ENCODE results near the gene EPHA3. TPM values are rescaled to one million over a fixed set of nuclear protein-coding genes. Genes with fewer than 3 reads are reported as not detected.

The EPHA3 gene
- total RNA-seq, 4 donors from 2014 or later = 0.53 to 3.3 (median 0.88) TPM

DNA sequence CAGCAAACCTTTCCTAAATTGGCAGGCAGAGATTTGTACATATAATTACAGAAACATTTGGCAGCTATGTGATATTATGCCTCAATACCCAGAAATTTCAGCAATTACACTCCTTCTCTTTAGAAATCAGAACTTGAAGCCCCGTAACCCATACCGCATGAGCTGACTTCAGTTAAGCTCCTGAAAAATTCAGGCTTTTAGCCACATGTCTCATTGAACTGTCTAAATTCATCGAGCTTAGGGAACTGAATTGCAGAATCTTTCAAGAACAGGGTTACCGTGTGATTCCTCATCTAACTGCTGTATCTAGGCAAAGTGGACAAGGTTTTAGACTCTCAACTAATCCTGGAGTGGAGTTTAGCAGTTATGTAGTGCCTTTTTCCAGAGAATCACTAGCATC is 333.0 kb downstream of the EPHA3 start:
- H3K27ac ChIP-seq = no peak overlapping the region
- no peaks in the 10 kb centered on the region for H3K27me3 ChIP-seq
- TF ChIP-seq, protein P1, sequence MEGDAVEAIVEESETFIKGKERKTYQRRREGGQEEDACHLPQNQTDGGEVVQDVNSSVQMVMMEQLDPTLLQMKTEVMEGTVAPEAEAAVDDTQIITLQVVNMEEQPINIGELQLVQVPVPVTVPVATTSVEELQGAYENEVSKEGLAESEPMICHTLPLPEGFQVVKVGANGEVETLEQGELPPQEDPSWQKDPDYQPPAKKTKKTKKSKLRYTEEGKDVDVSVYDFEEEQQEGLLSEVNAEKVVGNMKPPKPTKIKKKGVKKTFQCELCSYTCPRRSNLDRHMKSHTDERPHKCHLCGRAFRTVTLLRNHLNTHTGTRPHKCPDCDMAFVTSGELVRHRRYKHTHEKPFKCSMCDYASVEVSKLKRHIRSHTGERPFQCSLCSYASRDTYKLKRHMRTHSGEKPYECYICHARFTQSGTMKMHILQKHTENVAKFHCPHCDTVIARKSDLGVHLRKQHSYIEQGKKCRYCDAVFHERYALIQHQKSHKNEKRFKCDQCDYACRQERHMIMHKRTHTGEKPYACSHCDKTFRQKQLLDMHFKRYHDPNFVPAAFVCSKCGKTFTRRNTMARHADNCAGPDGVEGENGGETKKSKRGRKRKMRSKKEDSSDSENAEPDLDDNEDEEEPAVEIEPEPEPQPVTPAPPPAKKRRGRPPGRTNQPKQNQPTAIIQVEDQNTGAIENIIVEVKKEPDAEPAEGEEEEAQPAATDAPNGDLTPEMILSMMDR (IDR thresholded peaks at IDR 0.05) = no peak
- TF ChIP-seq POLR2A (IDR thresholded peaks at IDR 0.05) = no peak

GRCh38 chr3:89441141-89441540 is 333.7 kb downstream of the EPHA3 start:
- H3K9me3 ChIP-seq = no peaks in the 10 kb centered on the region
- no peaks in the 10 kb centered on the region for H3K4me1 ChIP-seq
- no peak for DNase-seq
- no peaks in the 10 kb centered on the region for H3K27me3 ChIP-seq
- H3K36me3 ChIP-seq = no peaks in the 10 kb centered on the region
- no peak overlapping the region for H3K27ac ChIP-seq
- TF ChIP-seq, protein P1 (IDR thresholded peaks at IDR 0.05) = no peak
- TF ChIP-seq POLR2A (IDR thresholded peaks at IDR 0.05) = no peak
- H3K4me3 ChIP-seq = no peak overlapping the region

More for the DNA sequence above, 333.0 kb downstream of the EPHA3 start:
- no peaks in the 10 kb centered on the region for H3K4me1 ChIP-seq
- H3K9me3 ChIP-seq = no peaks in the 10 kb centered on the region
- no peak overlapping the region for H3K4me3 ChIP-seq
- DNase-seq = no peak
- H3K36me3 ChIP-seq = no peaks in the 10 kb centered on the region

DNA sequence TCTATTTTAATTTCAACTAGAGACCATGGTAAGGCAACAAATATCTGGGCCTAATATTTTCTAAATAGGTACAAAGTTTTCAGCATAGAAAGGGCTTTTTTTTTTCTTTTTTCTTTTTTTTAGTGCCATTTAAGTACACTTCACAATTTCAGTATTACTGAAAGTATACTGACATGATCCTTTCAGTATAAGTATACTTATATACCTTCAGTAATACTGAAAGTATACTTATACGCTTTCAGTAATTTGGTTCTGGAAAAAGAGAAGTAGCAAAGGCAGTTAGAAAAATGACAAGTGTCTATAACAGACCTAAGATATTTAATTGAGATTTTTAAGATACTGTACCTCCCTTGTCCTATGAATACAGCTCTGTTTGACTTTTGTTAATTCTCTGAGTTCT is 339.2 kb downstream of the EPHA3 start:
- Histone ChIP-seq H3K4me3 (no peak overlapping the region), H3K27me3 (no peaks in the 10 kb centered on the region), H3K9me3 (no peaks in the 10 kb centered on the region), H3K4me1 (no peaks in the 10 kb centered on the region), H3K27ac (no peak overlapping the region), H3K36me3 (no peaks in the 10 kb centered on the region)
- DNase-seq = no peak
- TF ChIP-seq, protein P1 (IDR thresholded peaks at IDR 0.05) = no peak
- no peak for TF ChIP-seq POLR2A (IDR thresholded peaks at IDR 0.05)

DNA sequence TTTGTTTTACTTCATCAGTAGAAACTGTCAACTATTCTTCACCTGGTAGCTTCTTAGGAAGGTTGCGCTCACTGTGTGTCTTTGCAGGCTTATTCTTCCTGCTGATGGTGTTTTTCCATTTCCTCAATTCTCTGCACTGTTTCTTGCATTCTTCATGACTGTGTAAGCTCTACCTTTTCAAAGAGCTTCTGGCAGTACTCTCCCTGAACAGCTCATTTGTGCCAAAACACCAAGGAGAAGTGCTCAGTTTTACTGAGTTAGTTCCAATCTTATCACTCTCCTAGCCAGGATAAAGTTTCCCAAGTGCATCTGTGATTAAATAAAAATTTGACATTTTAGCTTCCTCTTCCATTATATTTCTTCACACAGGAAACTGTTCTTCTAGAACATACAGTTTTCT is 339.8 kb downstream of the EPHA3 start:
- H3K27me3 ChIP-seq = no peaks in the 10 kb centered on the region
- no peak overlapping the region for H3K4me3 ChIP-seq
- TF ChIP-seq, protein P1 (IDR thresholded peaks at IDR 0.05) = no peak
- TF ChIP-seq POLR2A (IDR thresholded peaks at IDR 0.05) = no peak
- H3K4me1 ChIP-seq = no peaks in the 10 kb centered on the region
- no peaks in the 10 kb centered on the region for H3K9me3 ChIP-seq
- H3K36me3 ChIP-seq = no peaks in the 10 kb centered on the region
- DNase-seq = no peak
- no peak overlapping the region for H3K27ac ChIP-seq

DNA sequence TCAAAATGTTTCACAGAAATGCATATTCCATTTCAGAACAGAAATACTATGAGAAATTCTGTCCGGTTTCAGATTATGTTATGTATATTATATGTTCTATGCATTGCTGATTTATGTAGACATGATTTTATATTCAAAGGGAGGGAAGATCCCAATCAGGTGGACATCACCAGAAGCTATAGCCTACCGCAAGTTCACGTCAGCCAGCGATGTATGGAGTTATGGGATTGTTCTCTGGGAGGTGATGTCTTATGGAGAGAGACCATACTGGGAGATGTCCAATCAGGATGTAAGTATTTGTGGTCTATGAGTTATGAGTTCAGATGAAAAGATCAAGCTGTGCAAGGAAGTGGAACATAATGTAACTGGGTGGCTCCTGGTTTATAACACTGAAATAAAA is 341.7 kb downstream of the EPHA3 start:
- Histone ChIP-seq H3K36me3 (no peaks in the 10 kb centered on the region), H3K27ac (no peak overlapping the region), H3K27me3 (no peaks in the 10 kb centered on the region), H3K9me3 (no peaks in the 10 kb centered on the region), H3K4me3 (no peak overlapping the region), H3K4me1 (no peaks in the 10 kb centered on the region)
- no peak for DNase-seq
- TF ChIP-seq, protein P1 (IDR thresholded peaks at IDR 0.05) = no peak
- TF ChIP-seq POLR2A (IDR thresholded peaks at IDR 0.05) = no peak

DNA sequence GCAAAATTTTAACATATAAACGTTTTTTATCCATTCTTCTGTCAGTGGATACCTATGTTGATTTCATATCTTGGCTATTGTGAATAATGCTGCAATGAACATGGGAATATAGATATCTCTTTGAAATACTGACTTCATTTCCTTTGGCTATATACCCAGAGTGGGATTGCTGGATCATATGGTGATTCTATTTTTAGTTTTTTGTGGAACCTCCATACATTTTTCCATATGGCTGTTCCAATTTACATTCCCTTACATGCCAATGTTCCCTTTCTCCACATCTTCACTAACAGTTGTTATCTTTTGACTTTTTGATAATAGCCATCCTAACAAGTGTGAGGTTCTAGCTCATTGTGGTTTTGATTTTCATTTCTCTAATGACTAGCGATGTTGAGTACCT is 344.6 kb downstream of the EPHA3 start:
- no peaks in the 10 kb centered on the region for H3K36me3 ChIP-seq
- DNase-seq = no peak
- H3K4me3 ChIP-seq = no peak overlapping the region
- no peak overlapping the region for H3K27ac ChIP-seq
- no peaks in the 10 kb centered on the region for H3K4me1 ChIP-seq
- H3K27me3 ChIP-seq = no peaks in the 10 kb centered on the region
- TF ChIP-seq, protein P1 (IDR thresholded peaks at IDR 0.05) = no peak
- no peak for TF ChIP-seq POLR2A (IDR thresholded peaks at IDR 0.05)
- no peaks in the 10 kb centered on the region for H3K9me3 ChIP-seq
